HepG2 (cell line): Measurements from ENCODE around the gene ZNF880. TPM values are rescaled to one million over a fixed set of nuclear protein-coding genes. Genes with fewer than 3 reads are reported as not detected.

ENCODE experiments used
- GABPA ChIP-seq, 2 experiments: IDR thresholded peaks; 2 replicates each; pipeline ENCODE4 v1.6.1; 2011 to 2016; ENCODE audit warnings: low read depth in 2 of 2, low read length in 1 of 2, missing biosample characterization in 1 of 2, missing genetic modification characterization in 1 of 2
- GABPB1 ChIP-seq: IDR thresholded peaks from 2 replicates; pipeline ENCODE4 v1.6.1; 2016; ENCODE audit warnings: mild to moderate bottlenecking, missing genetic modification reagents, moderate library complexity, missing compliant biosample characterization
- HINFP ChIP-seq: sonication (generic); formaldehyde crosslinking; IDR thresholded peaks from 2 replicates; pipeline ENCODE4 v1.4.0; 2020; ENCODE audit warnings: low read depth, mild to moderate bottlenecking, missing genetic modification reagents
- HMGXB3 ChIP-seq: sonication (generic); formaldehyde crosslinking; IDR thresholded peaks from 2 replicates; pipeline ENCODE4 v1.4.0; 2020; ENCODE audit warnings: missing genetic modification reagents, borderline replicate concordance
- KDM2A ChIP-seq: sonication (generic); formaldehyde crosslinking; IDR thresholded peaks from 2 replicates; pipeline ENCODE4 v1.4.0; 2020; ENCODE audit warnings: low read depth, missing genetic modification reagents, borderline replicate concordance
- RBFOX2 ChIP-seq: fragments of 200-400 bp; formaldehyde crosslinking; IDR thresholded peaks from 2 replicates; pipeline ENCODE4 v1.6.1; 2017; ENCODE audit warnings: low read depth, mild to moderate bottlenecking, low read length
- RFXANK ChIP-seq: IDR thresholded peaks from 2 replicates; pipeline ENCODE4 v1.6.1; 2016
- SALL1 ChIP-seq: sonication (generic); formaldehyde crosslinking; IDR thresholded peaks from 2 replicates; pipeline ENCODE4 v1.8.0; 2022; ENCODE audit warnings: mild to moderate bottlenecking, missing genetic modification reagents
- ZNF335 ChIP-seq: sonication (generic); formaldehyde crosslinking; IDR thresholded peaks from 2 replicates; pipeline ENCODE4 v1.4.0; 2020; ENCODE audit warnings: missing genetic modification reagents
- ZNF431 ChIP-seq: sonication (generic); formaldehyde crosslinking; IDR thresholded peaks from 2 replicates; pipeline ENCODE4 v1.9.0; 2022; ENCODE audit warnings: missing genetic modification reagents, low read depth, mild to moderate bottlenecking, borderline replicate concordance
- ZNF549 ChIP-seq: sonication (generic); formaldehyde crosslinking; IDR thresholded peaks from 2 replicates; pipeline ENCODE4 v1.5.0; 2020; ENCODE audit warnings: missing genetic modification reagents
- polyA plus RNA-seq, 8 experiments: library from polyadenylated mRNA; depleted of rRNA in 3 of 8; stranded (reverse) in 7 of 8; unstranded in 1 of 8; fragments of >200 nt; fragmentation: Illumina TruSeq in 4 of 8; extraction: Trizol in 4 of 8; gene quantifications; 2 replicates each; pipeline versions ENCODE4 v1.2.1 to v1.2.3, GENCODE V29; 2011 to 2016; ENCODE audit warnings: low read depth in 4 of 8, missing spikeins in 1 of 8, mixed read lengths in 1 of 8; ENCODE audit not compliant: insufficient read depth in 1 of 8
- total RNA-seq, 5 experiments: library from RNA; depleted of rRNA; stranded (reverse); fragments of >200 nt; fragmentation: Illumina TruSeq; extraction: Trizol; gene quantifications; 2 replicates each; pipeline ENCODE4 v1.2.3, GENCODE V29; 2016; ENCODE audit warnings: low read depth in 1 of 5

Gene ZNF880
- total and polyA plus RNA-seq, 2 of the 13 experiments (the other 11 are each of a cell fraction or from before 2014, with no cell fraction given): 0.03 to 0.18 TPM

GRCh38 chr19:52336117-52336790 lies 33.5 kb upstream of the ZNF880 start, which contains the start of gene ZNF610 (continued):
- no peak for TF ChIP-seq HMGXB3 (CRISPR knock-in tag)
- 0 out of 2 replicates have a peak, but pooled peaks have one; percentile 25 for TF ChIP-seq HINFP (CRISPR knock-in tag)
- TF ChIP-seq RBFOX2: peak; percentile 40; the same call in 1 of the 2 replicates
- no peak for TF ChIP-seq ZNF335 (CRISPR knock-in tag)
- TF ChIP-seq GABPB1 (CRISPR knock-in tag): peak; percentile 91
- no peak for TF ChIP-seq RFXANK
- TF ChIP-seq SALL1 (CRISPR knock-in tag): peak; percentile 43
- no peak for TF ChIP-seq ZNF431 (CRISPR knock-in tag)
- TF ChIP-seq ZNF549 (CRISPR knock-in tag): no peak
- peak; percentile 56 for TF ChIP-seq GABPA (IDR thresholded peaks at IDR 0.05; ENCODE audit: low read depth, low read length)
- peak; percentile 84 for TF ChIP-seq GABPA (CRISPR knock-in tag; IDR thresholded peaks at IDR 0.05; ENCODE audit: low read depth)
- peak; percentile 29; the same call in 1 of the 2 replicates for TF ChIP-seq KDM2A (CRISPR knock-in tag)
